SKM-1 treated with dmso at 0.1 percent for 144 hours (cell line): ENCODE data around the gene C11orf21.

Experiments
- DNase-seq: peaks from one replicate; lab custom pipeline; 2025; ENCODE audit not compliant: unreplicated experiment; lab: John Stamatoyannopoulos, UW

The C11orf21 gene

GRCh38 chr11:2309251-2310072, 7.7 kb upstream of the C11orf21 start:
- DNase-seq = no peak

GRCh38 chr11:2308713-2309112, 7.0 kb upstream of the C11orf21 start:
- DNase-seq = no peak

- DNase-seq = no peak
These were observed 6.0 kb upstream of the C11orf21 start for GRCh38 chr11:2307501-2308331.

GRCh38 chr11:2306877-2307500, 5.3 kb upstream of the C11orf21 start:
- peak; percentile 20 for DNase-seq

GRCh38 chr11:2306452-2306823, 4.7 kb upstream of the C11orf21 start:
- DNase-seq = no peak

GRCh38 chr11:2305788-2306451, 4.2 kb upstream of the C11orf21 start:
- peak; percentile 27 for DNase-seq

GRCh38 chr11:2305140-2305778, 3.5 kb upstream of the C11orf21 start:
- peak; percentile 75 for DNase-seq

- DNase-seq = no peak
These were observed 2.9 kb upstream of the C11orf21 start for GRCh38 chr11:2304506-2305139.

GRCh38 chr11:2303627-2304505, 2.1 kb upstream of the C11orf21 start:
- DNase-seq = no peak

- no peak for DNase-seq
These were observed 1.3 kb upstream of the C11orf21 start for GRCh38 chr11:2302896-2303626.

- no peak for DNase-seq
These were observed 683 bp upstream of the C11orf21 start for GRCh38 chr11:2302306-2302895.

- peak; percentile 30 for DNase-seq
These were observed 635 bp downstream of the C11orf21 start for GRCh38 chr11:2300936-2301630.

- DNase-seq = no peak
These were observed 1.3 kb downstream of the C11orf21 start for GRCh38 chr11:2300290-2300935.

GRCh38 chr11:2299773-2300172, 1.9 kb downstream of the C11orf21 start:
- DNase-seq = no peak

GRCh38 chr11:2298795-2299761, 2.6 kb downstream of the C11orf21 start:
- no peak for DNase-seq
